ENCODE measurements around the gene SMIM30.

DNA sequence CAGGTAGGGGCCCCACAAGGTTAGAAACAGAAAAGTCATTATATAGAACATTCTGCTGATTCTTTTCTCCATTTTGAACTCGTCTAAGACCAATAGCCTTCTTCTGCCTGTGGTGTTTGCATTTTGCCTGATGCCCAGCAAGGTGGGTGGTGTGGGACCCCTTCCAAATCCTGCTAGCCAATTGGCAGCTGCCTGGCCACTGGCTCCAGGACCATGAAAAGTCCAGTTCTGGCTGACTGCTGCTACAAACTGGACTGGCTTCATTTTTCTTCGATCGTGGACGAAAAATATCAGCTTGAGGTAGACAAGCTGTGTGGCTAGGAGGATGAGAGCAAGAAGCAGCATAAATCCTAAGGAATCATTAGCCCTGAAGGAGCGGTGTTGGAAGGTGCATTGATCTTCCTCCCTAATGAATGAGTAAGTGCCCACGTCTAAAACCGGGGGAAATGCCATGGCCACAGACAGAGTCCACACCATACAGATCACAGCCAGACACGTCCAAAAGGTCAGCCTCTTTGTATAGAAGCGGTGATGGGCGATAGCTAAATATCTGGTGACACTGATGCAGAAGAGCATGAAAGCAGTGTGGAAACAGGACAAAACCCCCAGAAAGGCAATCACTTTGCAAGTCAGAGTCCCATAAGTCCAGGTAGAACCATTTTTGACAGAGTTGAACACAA, 34.4 kb downstream of the SMIM30 start:
- TF ChIP-seq, protein P1, sequence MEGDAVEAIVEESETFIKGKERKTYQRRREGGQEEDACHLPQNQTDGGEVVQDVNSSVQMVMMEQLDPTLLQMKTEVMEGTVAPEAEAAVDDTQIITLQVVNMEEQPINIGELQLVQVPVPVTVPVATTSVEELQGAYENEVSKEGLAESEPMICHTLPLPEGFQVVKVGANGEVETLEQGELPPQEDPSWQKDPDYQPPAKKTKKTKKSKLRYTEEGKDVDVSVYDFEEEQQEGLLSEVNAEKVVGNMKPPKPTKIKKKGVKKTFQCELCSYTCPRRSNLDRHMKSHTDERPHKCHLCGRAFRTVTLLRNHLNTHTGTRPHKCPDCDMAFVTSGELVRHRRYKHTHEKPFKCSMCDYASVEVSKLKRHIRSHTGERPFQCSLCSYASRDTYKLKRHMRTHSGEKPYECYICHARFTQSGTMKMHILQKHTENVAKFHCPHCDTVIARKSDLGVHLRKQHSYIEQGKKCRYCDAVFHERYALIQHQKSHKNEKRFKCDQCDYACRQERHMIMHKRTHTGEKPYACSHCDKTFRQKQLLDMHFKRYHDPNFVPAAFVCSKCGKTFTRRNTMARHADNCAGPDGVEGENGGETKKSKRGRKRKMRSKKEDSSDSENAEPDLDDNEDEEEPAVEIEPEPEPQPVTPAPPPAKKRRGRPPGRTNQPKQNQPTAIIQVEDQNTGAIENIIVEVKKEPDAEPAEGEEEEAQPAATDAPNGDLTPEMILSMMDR (IDR thresholded peaks at IDR 0.05; ENCODE audit: insufficient read depth, low read depth, low read length), result no peak
- no peak for TF ChIP-seq EZH2 (IDR thresholded peaks at IDR 0.05; ENCODE audit: insufficient read depth, low read length)

All from astrocyte (in vitro differentiated cells and primary cell).